ENCODE measurements around the gene GRIN3A.

GRIN3A gene

DNA sequence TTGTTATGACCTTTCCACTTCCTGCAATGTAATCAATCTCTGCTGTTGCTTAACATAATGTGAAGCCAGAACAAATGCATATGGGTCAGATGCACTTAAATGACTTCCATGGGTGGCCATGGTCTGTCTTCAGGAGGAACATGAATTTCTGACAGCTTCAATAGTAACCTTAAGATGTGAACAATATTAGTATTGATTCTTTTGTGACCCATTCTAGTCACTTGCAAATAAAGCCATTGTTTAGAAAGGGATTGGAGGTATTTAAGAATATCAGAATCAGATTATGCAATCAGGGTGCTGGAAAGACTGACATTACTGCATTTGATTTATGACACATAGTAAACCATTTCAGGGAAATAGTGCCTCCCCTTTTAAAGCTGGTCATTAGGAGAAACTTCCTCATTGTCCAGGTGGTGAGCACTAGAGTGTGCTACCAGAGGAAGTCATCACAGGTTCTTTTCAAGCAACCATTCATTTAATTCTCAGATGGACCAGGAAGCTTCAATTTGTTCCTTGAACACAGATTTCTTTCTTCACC, 32.1 kb downstream of the GRIN3A start:
- Histone ChIP-seq H3K36me3 (ENCODE audit: insufficient read depth, low read length) (no peaks in the 10 kb centered on the region), H2AFZ (ENCODE audit: low read depth, low read length) (no peak overlapping the region), H3K9ac (ENCODE audit: low read depth, low read length) (no peak overlapping the region), H3K4me1 (ENCODE audit: insufficient read depth, low read length) (no peaks in the 10 kb centered on the region), H4K20me1 (ENCODE audit: insufficient read depth, low read length) (no peaks in the 10 kb centered on the region; the same call in 1 of the 2 replicates), H3K27me3 (ENCODE audit: insufficient read depth, low read length, poor library complexity) (no peaks in the 10 kb centered on the region), H3K27ac (ENCODE audit: low read length) (no peak overlapping the region), H3K79me2 (ENCODE audit: insufficient read depth, low read length) (no peaks in the 10 kb centered on the region), H3K4me2 (ENCODE audit: insufficient read depth, low read length) (no peak overlapping the region), H3K4me3 (ENCODE audit: low read depth in 1 of 2, low read length in 2 of 2) (no peak overlapping the region), H3K9me3 (ENCODE audit: insufficient read depth, low read length, severe bottlenecking) (no peaks in the 10 kb centered on the region)
- DNase-seq = no peak
- ATAC-seq (ENCODE audit: insufficient read depth, low read depth) = no peak
- TF ChIP-seq EZH2 (IDR thresholded peaks at IDR 0.05; ENCODE audit: borderline replicate concordance, low read depth, low read length, severe bottlenecking) = no peak
- TF ChIP-seq, protein P1, sequence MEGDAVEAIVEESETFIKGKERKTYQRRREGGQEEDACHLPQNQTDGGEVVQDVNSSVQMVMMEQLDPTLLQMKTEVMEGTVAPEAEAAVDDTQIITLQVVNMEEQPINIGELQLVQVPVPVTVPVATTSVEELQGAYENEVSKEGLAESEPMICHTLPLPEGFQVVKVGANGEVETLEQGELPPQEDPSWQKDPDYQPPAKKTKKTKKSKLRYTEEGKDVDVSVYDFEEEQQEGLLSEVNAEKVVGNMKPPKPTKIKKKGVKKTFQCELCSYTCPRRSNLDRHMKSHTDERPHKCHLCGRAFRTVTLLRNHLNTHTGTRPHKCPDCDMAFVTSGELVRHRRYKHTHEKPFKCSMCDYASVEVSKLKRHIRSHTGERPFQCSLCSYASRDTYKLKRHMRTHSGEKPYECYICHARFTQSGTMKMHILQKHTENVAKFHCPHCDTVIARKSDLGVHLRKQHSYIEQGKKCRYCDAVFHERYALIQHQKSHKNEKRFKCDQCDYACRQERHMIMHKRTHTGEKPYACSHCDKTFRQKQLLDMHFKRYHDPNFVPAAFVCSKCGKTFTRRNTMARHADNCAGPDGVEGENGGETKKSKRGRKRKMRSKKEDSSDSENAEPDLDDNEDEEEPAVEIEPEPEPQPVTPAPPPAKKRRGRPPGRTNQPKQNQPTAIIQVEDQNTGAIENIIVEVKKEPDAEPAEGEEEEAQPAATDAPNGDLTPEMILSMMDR (IDR thresholded peaks at IDR 0.05; ENCODE audit: borderline replicate concordance, extremely low read depth, low read length, poor library complexity, severe bottlenecking) = no peak

DNA sequence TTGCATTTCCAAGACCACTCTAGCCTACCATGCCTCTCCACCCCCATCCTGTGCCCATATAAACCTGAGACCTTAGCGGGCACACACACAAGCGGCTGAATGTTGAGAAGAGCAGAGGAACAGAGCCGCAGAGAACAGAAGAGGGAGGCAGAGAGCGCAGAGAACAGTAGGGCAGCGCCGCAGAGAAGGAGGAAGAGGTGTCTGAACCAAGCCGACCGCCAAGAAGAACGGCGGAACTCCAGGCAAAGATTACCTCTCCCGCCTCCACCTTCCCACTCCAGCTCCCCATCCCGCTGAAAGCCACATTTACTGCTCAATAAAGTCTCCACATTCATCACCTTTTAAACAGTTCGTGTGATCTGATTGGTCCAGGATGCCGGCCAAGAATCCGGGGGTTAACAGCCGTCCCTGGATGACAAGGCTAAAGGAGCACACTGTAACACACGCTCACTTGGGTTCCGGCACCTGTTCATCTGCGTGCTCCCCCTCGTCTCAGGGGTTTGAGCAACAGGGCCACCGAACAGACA, 33.2 kb downstream of the GRIN3A start:
- DNase-seq (no peak), ATAC-seq (ENCODE audit: insufficient read depth, low read depth) (no peak)
- H3K27ac ChIP-seq (ENCODE audit: low read length) = no peak overlapping the region
- H3K79me2 ChIP-seq (ENCODE audit: insufficient read depth, low read length) = no peaks in the 10 kb centered on the region
- no peaks in the 10 kb centered on the region for H4K20me1 ChIP-seq (ENCODE audit: insufficient read depth, low read length)
- H3K4me2 ChIP-seq (ENCODE audit: insufficient read depth, low read length) = no peak overlapping the region
- no peaks in the 10 kb centered on the region for H3K4me1 ChIP-seq (ENCODE audit: insufficient read depth, low read length)
- TF ChIP-seq, protein P1 (IDR thresholded peaks at IDR 0.05; ENCODE audit: borderline replicate concordance, extremely low read depth, low read length, poor library complexity, severe bottlenecking) = no peak
- no peak for TF ChIP-seq EZH2 (IDR thresholded peaks at IDR 0.05; ENCODE audit: borderline replicate concordance, low read depth, low read length, severe bottlenecking)
- H3K4me3 ChIP-seq (ENCODE audit: low read depth in 1 of 2, low read length in 2 of 2) = no peak overlapping the region
- H2AFZ ChIP-seq (ENCODE audit: low read depth, low read length) = no peak overlapping the region
- no peak overlapping the region for H3K9ac ChIP-seq (ENCODE audit: low read depth, low read length)
- no peaks in the 10 kb centered on the region for H3K9me3 ChIP-seq (ENCODE audit: insufficient read depth, low read length, severe bottlenecking)
- H3K36me3 ChIP-seq (ENCODE audit: insufficient read depth, low read length) = no peaks in the 10 kb centered on the region
- no peaks in the 10 kb centered on the region for H3K27me3 ChIP-seq (ENCODE audit: insufficient read depth, low read length, poor library complexity)

DNA sequence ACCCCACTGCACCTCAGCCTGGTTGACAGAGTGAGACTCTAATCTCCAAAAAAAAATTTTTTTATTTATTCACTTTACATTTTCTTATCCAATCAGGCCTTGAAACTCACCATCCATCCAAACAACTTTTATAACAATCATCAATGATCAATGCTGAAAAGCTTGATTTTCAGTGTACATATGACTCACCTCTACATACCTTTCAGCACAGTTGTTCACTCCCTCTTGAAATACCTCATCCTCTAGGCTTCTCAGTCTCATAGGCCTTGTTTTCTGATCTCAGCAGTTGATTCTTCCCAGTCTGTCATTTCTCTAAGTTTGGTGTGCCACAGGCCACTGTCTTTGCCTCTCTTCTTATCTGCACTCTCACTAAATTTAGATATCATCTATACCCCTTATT, 36.2 kb downstream of the GRIN3A start:
- Histone ChIP-seq H3K9ac (ENCODE audit: low read depth, low read length) (no peak overlapping the region), H3K9me3 (ENCODE audit: insufficient read depth, low read length, severe bottlenecking) (no peaks in the 10 kb centered on the region), H2AFZ (ENCODE audit: low read depth, low read length) (no peak overlapping the region), H4K20me1 (ENCODE audit: insufficient read depth, low read length) (no peaks in the 10 kb centered on the region), H3K4me2 (ENCODE audit: insufficient read depth, low read length) (no peak overlapping the region), H3K36me3 (ENCODE audit: insufficient read depth, low read length) (no peaks in the 10 kb centered on the region), H3K27ac (ENCODE audit: low read length) (no peak overlapping the region), H3K27me3 (ENCODE audit: insufficient read depth, low read length, poor library complexity) (no peaks in the 10 kb centered on the region), H3K4me3 (ENCODE audit: low read depth in 1 of 2, low read length in 2 of 2) (no peak overlapping the region), H3K4me1 (ENCODE audit: insufficient read depth, low read length) (no peaks in the 10 kb centered on the region), H3K79me2 (ENCODE audit: insufficient read depth, low read length) (no peaks in the 10 kb centered on the region)
- ATAC-seq (ENCODE audit: insufficient read depth, low read depth) (no peak), DNase-seq (no peak)
- TF ChIP-seq EZH2 (IDR thresholded peaks at IDR 0.05; ENCODE audit: borderline replicate concordance, low read depth, low read length, severe bottlenecking) = no peak
- TF ChIP-seq, protein P1 (IDR thresholded peaks at IDR 0.05; ENCODE audit: borderline replicate concordance, extremely low read depth, low read length, poor library complexity, severe bottlenecking) = no peak
